G401 (cell line): Measurements from ENCODE around the gene MYH16. TPM values are rescaled to one million over a fixed set of nuclear protein-coding genes. Genes with fewer than 3 reads are reported as not detected.
"Not testable (repeated sequence)": the region's sequence is repeated elsewhere in the genome, so short reads cannot be mapped to it uniquely, and the experiment has no call there.

Source experiments
- DNase-seq: peaks from one replicate; pipeline ENCODE4 v3.0.0-alpha.2; 2015; ENCODE audit warnings: low spot score
- in situ Hi-C: cut with HindIII; loops from 2 replicates; pipeline ENCODE4 v1.10.0; 2016; ENCODE audit warnings: low sequenced_read_pairs, mixed read lengths
- total RNA-seq: library from RNA; depleted of rRNA; stranded (reverse); fragments of >200 nt; shearing (Covaris generic); gene quantifications from 2 replicates; pipeline ENCODE4 v1.2.3, GENCODE V29; 2014; rRNA removed

Gene MYH16
- total RNA-seq, result not detected in 2 replicates

GRCh38 chr7:99272476-99273045 is at the start of gene MYH16:
MYH16 (plus strand) TSS chr7:99272839.
- in situ Hi-C loops, result no loop called here
- no peak for DNase-seq

- in situ Hi-C loops, DNase-seq: not testable (repeated sequence)
These were observed 48.3 kb upstream of the MYH16 start for GRCh38 chr7:99224263-99224898.

GRCh38 chr7:99224899-99225265 is 47.8 kb upstream of the MYH16 start:
- in situ Hi-C loops, result no loop called here
- no peak for DNase-seq

- in situ Hi-C loops, result no loop called here
- DNase-seq, result no peak
These were observed 43.4 kb upstream of the MYH16 start for GRCh38 chr7:99229234-99229633.

GRCh38 chr7:99232082-99232770 is 40.4 kb upstream of the MYH16 start:
- DNase-seq, result no peak
- in situ Hi-C loops, result no loop called here

- DNase-seq, in situ Hi-C loops: not testable (repeated sequence)
These were observed 39.7 kb upstream of the MYH16 start for GRCh38 chr7:99232955-99233354.

- DNase-seq, result no peak
- in situ Hi-C loops, result no loop called here
These were observed 38.5 kb upstream of the MYH16 start for GRCh38 chr7:99234185-99234584.

GRCh38 chr7:99235925-99236324 is 36.7 kb upstream of the MYH16 start:
- DNase-seq, result no peak
- in situ Hi-C loops, result no loop called here

- DNase-seq, in situ Hi-C loops: not testable (repeated sequence)
These were observed 34.8 kb upstream of the MYH16 start for GRCh38 chr7:99237876-99238275.

GRCh38 chr7:99238558-99239341 is 33.9 kb upstream of the MYH16 start:
- no peak for DNase-seq
- in situ Hi-C loops, result no loop called here

- no peak for DNase-seq
- in situ Hi-C loops, result no loop called here
These were observed 30.0 kb upstream of the MYH16 start for GRCh38 chr7:99242682-99243081.

GRCh38 chr7:99243751-99244337 is 28.8 kb upstream of the MYH16 start:
- DNase-seq, result no peak
- in situ Hi-C loops, result no loop called here

GRCh38 chr7:99244939-99245338 is 27.7 kb upstream of the MYH16 start:
- no peak for DNase-seq
- in situ Hi-C loops, result no loop called here

GRCh38 chr7:99248391-99249095 is 24.1 kb upstream of the MYH16 start:
- DNase-seq, result no peak
- in situ Hi-C loops, result no loop called here

GRCh38 chr7:99249985-99250575 is 22.6 kb upstream of the MYH16 start:
- in situ Hi-C loops, result no loop called here
- DNase-seq, result no peak

GRCh38 chr7:99252166-99252895 is 20.3 kb upstream of the MYH16 start:
- in situ Hi-C loops, result no loop called here

GRCh38 chr7:99253369-99253768 is 19.3 kb upstream of the MYH16 start:
- in situ Hi-C loops, result no loop called here
- DNase-seq, result no peak

More at GRCh38 chr7:99252166-99252895, 20.3 kb upstream of the MYH16 start:
- no peak for DNase-seq

- DNase-seq, result no peak
- in situ Hi-C loops, result no loop called here
These were observed 18.2 kb upstream of the MYH16 start for GRCh38 chr7:99254390-99254789.
